Hepatocyte (in vitro differentiated cells): ENCODE measurements around the gene LUC7L.

Experiments used
- CTCF ChIP-seq: fragments of 200-600 bp; sonication (generic); IDR thresholded peaks from 2 replicates; pipeline ENCODE4 v1.5.1; 2016; ENCODE audit warnings: antibody characterized with exemption, mild to moderate bottlenecking; ENCODE audit not compliant: poor library complexity
- EZH2 ChIP-seq: fragments of 200-600 bp; sonication (generic); IDR thresholded peaks from 2 replicates; pipeline ENCODE4 v1.6.1; 2016; ENCODE audit warnings: antibody characterized with exemption, mild to moderate bottlenecking, borderline replicate concordance
- EZH2phosphoT487 ChIP-seq: fragments of 200-600 bp; sonication (generic); IDR thresholded peaks from one replicate; pipeline ENCODE4 v1.6.1; 2018; ENCODE audit warnings: antibody characterized with exemption, mild to moderate bottlenecking, low read depth, moderate library complexity; ENCODE audit not compliant: unreplicated experiment, severe bottlenecking

GRCh38 chr16:200388-200787 lies 28.9 kb downstream of the LUC7L start:
- TF ChIP-seq CTCF: no peak
- no peak for TF ChIP-seq EZH2
- TF ChIP-seq EZH2phosphoT487: no peak
